Endodermal cell (in vitro differentiated cells): ENCODE results near the gene ZBTB45. TPM values are rescaled to one million over a fixed set of nuclear protein-coding genes. Genes with fewer than 3 reads are reported as not detected.

ENCODE experiments used
- DNase-seq: peaks from one replicate; pipeline ENCODE4 v3.0.0-alpha.2; 2017
- H3K27ac ChIP-seq: 2 replicates; pipeline ENCODE4 v1.5.1; 2013; ENCODE audit warnings: mild to moderate bottlenecking, low read depth, low read length, moderate library complexity
- H3K27me3 ChIP-seq: 2 replicates; pipeline ENCODE4 v1.6.1; 2013; ENCODE audit warnings: mild to moderate bottlenecking, low read length, moderate library complexity; ENCODE audit not compliant: insufficient read depth, control insufficient read depth, poor library complexity, severe bottlenecking
- H3K36me3 ChIP-seq: 2 replicates; pipeline ENCODE4 v1.7.0; 2013; ENCODE audit warnings: mild to moderate bottlenecking, low read length, moderate library complexity; ENCODE audit not compliant: control insufficient read depth, insufficient read depth
- H3K4me1 ChIP-seq: one replicate; pipeline ENCODE4 v1.7.0; 2013; ENCODE audit warnings: low read length; ENCODE audit not compliant: control insufficient read depth, insufficient read depth
- H3K4me3 ChIP-seq: 2 replicates; pipeline ENCODE4 v1.5.1; 2013; ENCODE audit warnings: mild to moderate bottlenecking, low read length, moderate library complexity
- H3K9ac ChIP-seq: 2 replicates; pipeline ENCODE4 v1.6.1; 2013; ENCODE audit warnings: mild to moderate bottlenecking, low read length, moderate library complexity; ENCODE audit not compliant: poor library complexity, severe bottlenecking; ENCODE audit errors: extremely low read depth
- H3K9me3 ChIP-seq: 2 replicates; pipeline ENCODE4 v1.6.1; 2013; ENCODE audit warnings: mild to moderate bottlenecking, low read length, moderate library complexity; ENCODE audit not compliant: control insufficient read depth
- H3K27ac Mint-ChIP-seq: 2 replicates; pipeline ENCODE4 v1.8.0; 2020; ENCODE audit warnings: mixed read lengths
- H3K27me3 Mint-ChIP-seq: 2 replicates; pipeline ENCODE4 v1.8.0; 2021; ENCODE audit warnings: mild to moderate bottlenecking, mixed read lengths; ENCODE audit not compliant: insufficient read depth
- H3K36me3 Mint-ChIP-seq: 2 replicates; pipeline ENCODE4 v1.8.0; 2020; ENCODE audit warnings: low read depth, mixed read lengths
- H3K4me1 Mint-ChIP-seq: 2 replicates; pipeline ENCODE4 v1.8.0; 2020; ENCODE audit warnings: mixed read lengths
- H3K4me3 Mint-ChIP-seq: 2 replicates; pipeline ENCODE4 v1.8.0; 2020; ENCODE audit warnings: mild to moderate bottlenecking, moderate library complexity, mixed read lengths
- H3K9me3 Mint-ChIP-seq: 2 replicates; pipeline ENCODE4 v1.8.0; 2020; ENCODE audit warnings: mild to moderate bottlenecking, mixed read lengths
- WGBS, 2 experiments: methylation state at CpG; one replicate each; pipeline versions ENCODE4 v1.1.5 to v1.1.7; 2013; ENCODE audit warnings: missing lambda C conversion rate in 2 of 2, mixed read lengths in 1 of 2; ENCODE audit not compliant: insufficient coverage in 1 of 2, insufficient read length in 1 of 2; 5-methylcytosine and 5-hydroxymethylcytosine counted together
- total RNA-seq, 2 donors: library from RNA; stranded (reverse); fragmentation: NEBNext Ultra II Directional in 1 of 2; extraction: Animal tissue kit (Norgen Biotek cat#: 25700) in 1 of 2; gene quantifications; 2 replicates in 1 of 2; 3 replicates in 1 of 2; pipeline ENCODE4 v1.2.1, GENCODE V29; 2021
- TF ChIP-seq, protein P1 (sequence below): fragments of 200-600 bp; sonication (generic); conservative IDR thresholded peaks from 2 replicates; pipeline ENCODE4 v1.5.0; 2021; ENCODE audit warnings: antibody characterized with exemption, mild to moderate bottlenecking

ZBTB45 gene
- total RNA-seq, 2 donors from 2014 or later = 19.0 to 19.4 TPM

DNA sequence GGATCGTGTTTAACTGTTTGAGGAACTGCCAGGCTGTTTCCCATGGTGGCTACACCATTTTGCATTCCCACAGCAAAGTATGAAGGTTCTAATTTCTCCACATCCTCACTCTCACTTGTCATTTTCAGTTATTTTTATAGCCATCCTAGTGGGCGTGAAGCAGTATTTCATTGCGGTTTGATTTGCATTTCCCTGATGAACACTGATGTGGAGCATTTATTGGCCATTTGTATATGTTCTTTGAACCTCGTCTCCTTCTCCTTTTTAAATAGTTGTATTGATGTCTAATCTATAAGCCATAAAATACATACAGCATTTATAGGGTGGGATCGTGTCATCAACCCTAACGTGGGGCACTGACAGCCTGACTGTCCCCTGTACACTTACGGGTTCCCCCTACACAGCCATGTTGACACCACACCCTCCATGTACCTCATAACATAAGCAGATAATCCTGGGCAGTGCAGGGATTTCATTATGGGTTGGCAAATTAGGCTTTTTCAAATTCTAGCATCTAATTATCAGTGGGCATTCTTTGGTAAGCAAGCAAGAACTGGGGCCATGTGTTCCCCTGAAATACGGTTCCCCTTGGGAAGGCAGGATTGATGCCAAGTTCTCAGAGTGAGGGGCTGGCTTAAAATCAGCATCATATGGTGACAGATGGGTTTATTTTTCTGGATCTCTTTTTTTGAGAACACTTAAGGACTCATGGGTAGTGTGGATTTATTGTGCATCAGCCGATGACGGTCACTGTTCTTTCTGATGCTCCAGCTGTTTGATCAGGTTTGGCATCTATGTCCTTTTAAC lies 11.6 kb upstream of the ZBTB45 start:
- H3K4me1 Mint-ChIP-seq = no peaks in the 10 kb centered on the region
- peaks cover 23% of the 10 kb centered on the region for H3K27me3 Mint-ChIP-seq
- Histone ChIP-seq H3K27me3 (peaks cover 12% of the 10 kb centered on the region), H3K9ac (no peak overlapping the region), H3K4me1 (no peaks in the 10 kb centered on the region), H3K36me3 (no peaks in the 10 kb centered on the region), H3K4me3 (no peak overlapping the region), H3K27ac (no peak overlapping the region), H3K9me3 (no peaks in the 10 kb centered on the region)
- WGBS, 2 experiments = 88 to 90% methylated on average over 2 to 9 of the region's 10 CpGs
- H3K4me3 Mint-ChIP-seq = no peak overlapping the region
- H3K9me3 Mint-ChIP-seq = no peaks in the 10 kb centered on the region
- DNase-seq = no peak
- no peak overlapping the region for H3K27ac Mint-ChIP-seq
- TF ChIP-seq, protein P1, sequence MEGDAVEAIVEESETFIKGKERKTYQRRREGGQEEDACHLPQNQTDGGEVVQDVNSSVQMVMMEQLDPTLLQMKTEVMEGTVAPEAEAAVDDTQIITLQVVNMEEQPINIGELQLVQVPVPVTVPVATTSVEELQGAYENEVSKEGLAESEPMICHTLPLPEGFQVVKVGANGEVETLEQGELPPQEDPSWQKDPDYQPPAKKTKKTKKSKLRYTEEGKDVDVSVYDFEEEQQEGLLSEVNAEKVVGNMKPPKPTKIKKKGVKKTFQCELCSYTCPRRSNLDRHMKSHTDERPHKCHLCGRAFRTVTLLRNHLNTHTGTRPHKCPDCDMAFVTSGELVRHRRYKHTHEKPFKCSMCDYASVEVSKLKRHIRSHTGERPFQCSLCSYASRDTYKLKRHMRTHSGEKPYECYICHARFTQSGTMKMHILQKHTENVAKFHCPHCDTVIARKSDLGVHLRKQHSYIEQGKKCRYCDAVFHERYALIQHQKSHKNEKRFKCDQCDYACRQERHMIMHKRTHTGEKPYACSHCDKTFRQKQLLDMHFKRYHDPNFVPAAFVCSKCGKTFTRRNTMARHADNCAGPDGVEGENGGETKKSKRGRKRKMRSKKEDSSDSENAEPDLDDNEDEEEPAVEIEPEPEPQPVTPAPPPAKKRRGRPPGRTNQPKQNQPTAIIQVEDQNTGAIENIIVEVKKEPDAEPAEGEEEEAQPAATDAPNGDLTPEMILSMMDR = no peak
- H3K36me3 Mint-ChIP-seq = no peaks in the 10 kb centered on the region

DNA sequence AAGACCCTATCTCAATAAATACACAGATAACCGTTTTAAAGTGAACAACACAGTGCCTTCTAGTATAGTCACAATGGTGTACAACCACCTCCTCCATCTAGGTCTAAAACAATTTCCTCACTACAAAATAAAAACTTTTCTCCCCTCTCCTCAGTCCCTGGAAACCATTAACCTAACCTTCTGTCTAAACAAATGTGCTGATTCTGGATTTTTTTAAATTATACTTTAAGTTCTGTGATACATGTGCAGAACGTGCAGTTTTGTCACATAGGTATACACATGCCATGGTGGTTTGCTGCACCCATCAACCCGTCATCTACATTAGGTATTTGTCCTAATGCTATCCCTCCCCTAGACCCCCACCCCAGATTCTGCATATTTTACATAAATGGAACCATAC lies 9.8 kb upstream of the ZBTB45 start:
- H3K27ac ChIP-seq = no peak overlapping the region
- DNase-seq = no peak
- Mint-ChIP-seq H3K27me3 (peaks cover 21% of the 10 kb centered on the region), H3K4me1 (peaks cover 3% of the 10 kb centered on the region), H3K4me3 (no peak overlapping the region), H3K27ac (no peak overlapping the region), H3K36me3 (no peaks in the 10 kb centered on the region), H3K9me3 (no peaks in the 10 kb centered on the region)
- H3K9me3 ChIP-seq = no peaks in the 10 kb centered on the region
- H3K27me3 ChIP-seq = peaks cover 12% of the 10 kb centered on the region
- WGBS, 2 experiments = 93 to 100% methylated on average over 1 to 3 of the region's 3 CpGs
- TF ChIP-seq, protein P1 = no peak
- no peaks in the 10 kb centered on the region for H3K36me3 ChIP-seq
- H3K4me3 ChIP-seq = no peak overlapping the region
- H3K9ac ChIP-seq = no peak overlapping the region
- no peaks in the 10 kb centered on the region for H3K4me1 ChIP-seq

DNA sequence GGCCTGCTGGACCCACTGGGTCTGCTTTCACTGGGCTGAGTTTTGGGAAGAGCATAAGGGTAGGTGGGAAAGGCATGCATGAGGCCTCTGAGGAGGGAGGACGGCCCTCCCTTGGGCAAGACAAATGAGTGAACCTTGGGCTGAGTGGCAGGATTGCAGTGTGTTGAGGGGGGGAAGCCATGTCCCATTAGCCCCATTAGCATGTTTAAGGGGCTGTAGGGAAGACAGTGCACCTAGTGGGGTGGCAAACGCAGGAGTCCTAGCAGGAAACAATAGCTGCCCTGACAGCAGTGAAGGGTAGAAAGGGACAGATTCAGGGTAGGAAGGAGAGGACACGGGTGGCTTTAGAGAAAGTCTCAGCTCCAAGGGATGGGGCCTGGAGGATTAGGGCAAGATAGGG lies 3.1 kb upstream of the ZBTB45 start:
- H3K9me3 Mint-ChIP-seq = no peaks in the 10 kb centered on the region
- Histone ChIP-seq H3K36me3 (no peaks in the 10 kb centered on the region), H3K27ac (no peak overlapping the region), H3K27me3 (no peaks in the 10 kb centered on the region), H3K9ac (no peak overlapping the region), H3K4me1 (peaks cover 4% of the 10 kb centered on the region), H3K9me3 (no peaks in the 10 kb centered on the region), H3K4me3 (no peak overlapping the region)
- no peak overlapping the region for H3K4me3 Mint-ChIP-seq
- TF ChIP-seq, protein P1 = no peak
- peaks cover 15% of the 10 kb centered on the region for H3K4me1 Mint-ChIP-seq
- H3K27ac Mint-ChIP-seq = peak overlapping the region; percentile 20
- WGBS, 2 experiments = 23 to 81% methylated on average over 2 to 3 of the region's 3 CpGs
- DNase-seq = no peak
- peaks cover 3% of the 10 kb centered on the region for H3K27me3 Mint-ChIP-seq
- H3K36me3 Mint-ChIP-seq = peaks cover 2% of the 10 kb centered on the region
